ENCODE results near the gene ASGR1.

- TF ChIP-seq CTCF (IDR thresholded peaks at IDR 0.05) (no peak), POLR2A (IDR thresholded peaks at IDR 0.05) (no peak)
Measured at GRCh38 chr17:7184647-7185046, 5.5 kb upstream of the ASGR1 start.

Measured in uterus (tissue), 2 donors.